Measurements from ENCODE around the gene CCKAR.
"Not testable (repeated sequence)": the region's sequence is repeated elsewhere in the genome, so short reads cannot be mapped to it uniquely, and the experiment has no call there.

CCKAR gene, protein sequence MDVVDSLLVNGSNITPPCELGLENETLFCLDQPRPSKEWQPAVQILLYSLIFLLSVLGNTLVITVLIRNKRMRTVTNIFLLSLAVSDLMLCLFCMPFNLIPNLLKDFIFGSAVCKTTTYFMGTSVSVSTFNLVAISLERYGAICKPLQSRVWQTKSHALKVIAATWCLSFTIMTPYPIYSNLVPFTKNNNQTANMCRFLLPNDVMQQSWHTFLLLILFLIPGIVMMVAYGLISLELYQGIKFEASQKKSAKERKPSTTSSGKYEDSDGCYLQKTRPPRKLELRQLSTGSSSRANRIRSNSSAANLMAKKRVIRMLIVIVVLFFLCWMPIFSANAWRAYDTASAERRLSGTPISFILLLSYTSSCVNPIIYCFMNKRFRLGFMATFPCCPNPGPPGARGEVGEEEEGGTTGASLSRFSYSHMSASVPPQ

DNA sequence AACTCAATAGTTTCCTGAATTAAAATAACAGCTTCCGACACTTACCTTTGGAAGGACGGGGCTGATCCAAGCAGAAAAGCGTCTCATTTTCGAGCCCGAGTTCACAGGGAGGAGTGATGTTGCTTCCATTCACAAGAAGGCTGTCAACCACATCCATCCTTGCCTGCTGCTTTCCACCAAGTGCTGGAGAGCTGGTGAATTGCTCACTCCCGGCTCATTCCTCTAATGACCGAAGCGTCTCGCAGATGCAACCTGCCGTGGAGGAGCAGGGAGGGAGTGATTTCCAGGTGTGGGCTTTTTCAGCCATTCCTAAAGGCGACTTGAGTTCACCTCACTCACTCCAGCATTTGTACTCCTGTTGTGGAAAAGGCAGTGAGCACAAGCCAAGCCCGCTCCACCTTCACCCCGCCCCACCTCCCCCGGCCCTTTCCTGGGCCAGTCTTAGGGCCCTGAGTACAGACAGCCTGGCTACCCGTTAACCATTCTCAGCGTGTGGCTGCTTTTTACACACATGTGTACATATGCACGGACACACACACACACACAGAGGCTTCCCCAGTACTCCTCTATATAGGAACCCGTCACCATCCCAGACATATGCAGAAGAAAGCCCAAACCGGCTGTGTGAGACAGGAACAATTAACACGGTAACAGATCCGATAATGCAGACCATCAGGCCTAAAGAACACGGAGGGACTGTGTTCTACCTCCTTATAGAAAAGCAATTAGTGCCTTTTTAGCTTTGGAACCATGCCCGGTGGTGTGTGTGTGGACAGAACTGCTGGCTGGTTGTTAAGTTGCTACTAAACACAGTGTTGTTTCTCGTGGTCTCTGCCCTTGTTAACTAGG lies at the start of gene CCKAR:
CCKAR (minus strand) TSS at position 374 of the 849 bp plus-strand sequence; CDS start at position 157, 217 bp downstream.
- in situ Hi-C loops (cut with MboI; ENCODE audit: low sequenced_read_pairs), result no loop called here

GRCh38 chr4:26533685-26534084 lies 43.4 kb upstream of the CCKAR start:
- in situ Hi-C loops (cut with MboI; ENCODE audit: low sequenced_read_pairs), result no loop called here

DNA sequence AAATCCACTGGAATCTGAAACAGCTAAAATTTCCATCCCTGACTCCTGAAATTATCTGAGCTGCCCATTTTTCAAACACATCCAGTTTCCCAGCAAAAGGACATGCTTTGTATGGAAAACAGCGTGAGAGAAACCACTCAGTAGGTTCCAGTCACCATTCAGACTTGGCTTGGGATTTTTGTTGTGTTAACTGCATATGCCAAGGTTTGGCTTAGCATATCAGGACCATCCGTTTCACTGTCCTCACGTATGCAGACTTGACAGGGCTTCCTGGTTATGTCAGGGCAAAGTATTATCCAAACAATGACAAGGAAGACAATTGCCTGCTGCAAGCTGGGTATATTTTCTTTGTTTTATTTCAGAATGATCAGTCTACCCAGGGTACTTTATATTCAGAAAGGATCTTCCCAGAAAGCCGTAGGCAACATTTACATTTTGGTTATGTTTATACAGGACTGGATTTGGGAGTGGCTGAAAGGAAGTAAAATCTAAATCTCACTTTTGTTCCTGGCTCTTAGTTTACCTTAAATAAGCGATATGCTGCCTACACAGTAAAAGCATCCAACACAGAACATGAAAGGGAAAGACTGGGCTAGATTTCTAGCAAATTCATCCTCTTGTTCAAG lies 41.3 kb upstream of the CCKAR start:
- in situ Hi-C loops (cut with MboI; ENCODE audit: low sequenced_read_pairs), result no loop called here

DNA sequence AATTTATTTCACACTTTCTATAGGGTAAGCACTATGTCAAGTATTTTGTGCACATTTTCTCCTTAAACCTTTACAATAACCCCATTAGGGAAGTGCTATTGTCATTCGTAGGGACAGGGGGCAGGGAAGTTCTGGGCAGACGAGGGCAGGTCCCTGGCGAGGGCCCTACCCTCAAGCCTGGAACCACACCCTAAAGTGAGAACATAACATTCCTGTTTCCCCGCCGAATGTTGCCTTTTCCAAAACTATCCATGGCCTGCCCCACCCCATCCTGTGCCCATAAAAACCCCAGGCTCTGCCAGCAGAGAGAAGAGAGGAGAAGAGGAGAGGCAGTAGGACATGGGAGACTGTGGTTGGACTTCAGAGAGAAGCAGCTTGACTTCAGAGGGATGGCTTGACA lies 39.8 kb upstream of the CCKAR start:
- in situ Hi-C loops (cut with MboI; ENCODE audit: low sequenced_read_pairs), result no loop called here

- in situ Hi-C loops (cut with MboI; ENCODE audit: low sequenced_read_pairs), result no loop called here
Measured at GRCh38 chr4:26529479-26529878, 39.2 kb upstream of the CCKAR start.

DNA sequence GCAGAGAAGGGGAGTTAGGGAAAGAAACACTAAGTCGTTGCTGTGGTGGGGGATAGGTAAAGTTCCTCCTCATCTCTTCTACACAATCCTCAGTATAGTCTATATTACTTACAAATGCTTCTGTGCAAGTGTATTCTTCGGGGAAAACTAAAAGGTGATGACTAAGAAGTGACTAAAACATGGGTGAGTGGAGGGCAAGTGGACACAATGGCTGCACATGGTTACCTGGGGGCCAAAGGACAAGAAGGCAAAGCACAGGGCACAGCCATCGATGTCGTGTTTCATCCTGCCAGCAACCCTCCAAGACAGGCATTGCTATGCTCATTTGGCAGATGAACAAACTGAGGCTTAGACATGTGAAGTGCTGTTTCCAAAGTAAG lies 35.5 kb upstream of the CCKAR start:
- in situ Hi-C loops (cut with MboI; ENCODE audit: low sequenced_read_pairs), result no loop called here

DNA sequence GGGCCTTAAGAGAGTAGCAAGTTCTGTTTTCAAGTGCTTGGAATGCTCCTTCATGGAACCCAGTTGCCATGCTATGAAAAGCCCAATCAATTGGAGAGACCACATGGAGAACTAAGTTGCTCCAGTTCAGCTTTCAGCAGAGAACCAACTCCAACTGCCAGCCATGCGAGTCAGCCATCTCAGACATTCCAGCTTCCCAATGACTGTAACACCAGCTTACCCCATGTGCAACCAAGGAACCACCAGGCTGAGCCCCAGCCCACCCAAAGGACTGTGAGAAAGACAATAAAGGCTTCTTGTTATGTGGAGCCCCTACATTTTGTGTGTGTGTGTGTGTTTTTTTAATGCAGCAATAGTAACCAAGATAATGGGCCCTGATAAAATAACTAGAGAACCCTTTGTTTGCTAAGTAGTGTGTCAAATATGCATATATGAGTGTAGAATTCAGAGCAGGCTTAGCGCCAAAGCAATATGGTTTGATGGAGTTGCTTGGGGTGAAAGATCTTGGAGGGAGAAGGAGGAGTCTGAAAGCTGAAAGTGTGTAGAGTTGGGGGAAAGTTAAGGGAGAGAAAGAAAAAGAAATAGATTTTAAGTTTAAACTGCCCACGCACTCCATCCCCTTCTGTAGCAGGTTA lies 35.0 kb upstream of the CCKAR start:
- in situ Hi-C loops (cut with MboI; ENCODE audit: low sequenced_read_pairs), result no loop called here

- in situ Hi-C loops (cut with MboI; ENCODE audit: low sequenced_read_pairs), result no loop called here
Measured at GRCh38 chr4:26524011-26524410, 33.7 kb upstream of the CCKAR start.

DNA sequence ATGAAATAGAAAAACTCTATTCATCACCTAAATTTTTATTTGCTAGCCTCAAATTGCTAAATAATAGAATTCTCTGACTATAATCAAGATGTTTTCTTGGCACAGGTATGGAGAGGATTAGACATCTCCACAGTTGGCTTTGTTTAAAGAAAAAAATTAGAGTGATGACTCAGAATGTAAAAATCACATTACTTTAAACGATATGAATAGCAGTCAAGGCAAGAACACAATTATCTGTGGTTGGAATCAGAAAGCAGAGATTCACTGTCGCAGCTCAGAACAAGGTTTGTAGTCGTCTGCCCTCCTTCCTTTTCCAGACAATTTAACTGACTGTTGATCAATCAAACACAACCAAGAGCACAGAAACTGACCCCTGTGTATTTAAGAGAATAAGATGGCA lies 32.2 kb upstream of the CCKAR start:
- in situ Hi-C loops (cut with MboI; ENCODE audit: low sequenced_read_pairs), result no loop called here

GRCh38 chr4:26520728-26521450 lies 30.6 kb upstream of the CCKAR start:
- in situ Hi-C loops (cut with MboI; ENCODE audit: low sequenced_read_pairs), result no loop called here

DNA sequence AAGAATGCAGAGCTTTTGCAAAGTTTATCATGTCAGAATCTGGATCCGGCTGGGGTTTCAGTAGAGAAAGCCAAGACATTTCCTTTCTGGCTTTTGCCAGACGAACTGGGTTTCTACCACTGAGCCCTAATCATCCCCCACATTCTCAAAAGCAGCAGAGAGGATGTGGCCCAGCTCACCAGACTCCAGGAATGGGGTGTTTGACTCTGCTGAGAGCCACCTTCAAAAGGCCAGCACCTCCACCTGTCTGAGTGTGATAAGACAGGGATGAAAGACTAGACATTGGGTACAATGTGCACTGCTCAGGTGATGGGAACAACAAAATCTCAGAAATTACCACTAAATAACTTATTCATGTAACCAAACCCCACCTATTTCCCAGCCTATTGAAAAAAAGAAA lies 25.7 kb upstream of the CCKAR start:
- in situ Hi-C loops (cut with MboI; ENCODE audit: low sequenced_read_pairs), result no loop called here

- in situ Hi-C loops (cut with MboI; ENCODE audit: low sequenced_read_pairs), result no loop called here
Measured at GRCh38 chr4:26510334-26510964, 20.2 kb upstream of the CCKAR start.

DNA sequence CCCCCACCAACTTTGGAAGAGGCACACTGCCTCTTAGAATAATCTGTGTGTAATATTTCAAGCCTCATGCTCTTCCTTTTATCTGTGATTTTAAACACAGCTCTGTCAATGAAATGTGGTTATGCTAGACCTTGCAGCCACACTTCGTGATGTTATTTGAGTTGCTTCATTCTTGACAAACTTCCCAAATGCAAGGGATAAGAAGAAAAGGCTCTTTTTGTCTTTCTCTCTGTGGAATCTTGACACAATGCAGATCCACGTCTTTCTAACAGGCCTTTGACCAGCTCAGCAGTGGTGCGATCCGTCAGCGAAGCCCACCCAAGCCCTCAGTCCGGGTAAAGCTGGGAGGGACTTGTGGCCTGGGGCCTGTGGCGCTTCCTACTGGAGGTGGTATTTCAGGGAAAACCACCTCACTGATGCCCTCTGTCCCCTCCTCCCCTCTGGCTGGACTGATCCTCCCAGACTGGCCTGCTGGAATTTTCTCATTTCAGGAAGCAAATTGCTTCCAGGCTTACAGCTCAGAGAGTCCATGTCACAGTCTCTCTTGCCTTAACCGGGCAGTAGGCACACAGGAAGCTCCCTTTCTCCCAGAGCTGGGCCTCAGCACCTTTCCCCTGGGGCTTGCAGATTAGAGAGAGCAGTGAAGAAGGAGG lies 19.5 kb upstream of the CCKAR start:
- in situ Hi-C loops (cut with MboI; ENCODE audit: low sequenced_read_pairs), result no loop called here

- in situ Hi-C loops (cut with MboI; ENCODE audit: low sequenced_read_pairs), result no loop called here
Measured at GRCh38 chr4:26507286-26507685, 17.0 kb upstream of the CCKAR start.

- in situ Hi-C loops (cut with MboI; ENCODE audit: low sequenced_read_pairs), result no loop called here
Measured at GRCh38 chr4:26503844-26504243, 13.6 kb upstream of the CCKAR start.

- in situ Hi-C loops (cut with MboI; ENCODE audit: low sequenced_read_pairs), result no loop called here
Measured at GRCh38 chr4:26503427-26503826, 13.1 kb upstream of the CCKAR start.

GRCh38 chr4:26500565-26500999 lies 10.3 kb upstream of the CCKAR start:
- in situ Hi-C loops (cut with MboI; ENCODE audit: low sequenced_read_pairs), result not testable (repeated sequence)

- in situ Hi-C loops (cut with MboI; ENCODE audit: low sequenced_read_pairs), result no loop called here
Measured at GRCh38 chr4:26496207-26496783, 6.0 kb upstream of the CCKAR start.

- in situ Hi-C loops (cut with MboI; ENCODE audit: low sequenced_read_pairs), result no loop called here
Measured at GRCh38 chr4:26493461-26493860, 3.2 kb upstream of the CCKAR start.
